A204.1 (cell line): ENCODE data around the gene COMMD10.
"Not testable (repeated sequence)": the region's sequence is repeated elsewhere in the genome, so short reads cannot be mapped to it uniquely, and the experiment has no call there.

Experiments used
- FAIRE-seq: peaks from 2 replicates; lab custom pipeline; 2012; peaks lifted over from hg19 to GRCh38; lab: Jason Lieb, UNC

The COMMD10 gene

DNA sequence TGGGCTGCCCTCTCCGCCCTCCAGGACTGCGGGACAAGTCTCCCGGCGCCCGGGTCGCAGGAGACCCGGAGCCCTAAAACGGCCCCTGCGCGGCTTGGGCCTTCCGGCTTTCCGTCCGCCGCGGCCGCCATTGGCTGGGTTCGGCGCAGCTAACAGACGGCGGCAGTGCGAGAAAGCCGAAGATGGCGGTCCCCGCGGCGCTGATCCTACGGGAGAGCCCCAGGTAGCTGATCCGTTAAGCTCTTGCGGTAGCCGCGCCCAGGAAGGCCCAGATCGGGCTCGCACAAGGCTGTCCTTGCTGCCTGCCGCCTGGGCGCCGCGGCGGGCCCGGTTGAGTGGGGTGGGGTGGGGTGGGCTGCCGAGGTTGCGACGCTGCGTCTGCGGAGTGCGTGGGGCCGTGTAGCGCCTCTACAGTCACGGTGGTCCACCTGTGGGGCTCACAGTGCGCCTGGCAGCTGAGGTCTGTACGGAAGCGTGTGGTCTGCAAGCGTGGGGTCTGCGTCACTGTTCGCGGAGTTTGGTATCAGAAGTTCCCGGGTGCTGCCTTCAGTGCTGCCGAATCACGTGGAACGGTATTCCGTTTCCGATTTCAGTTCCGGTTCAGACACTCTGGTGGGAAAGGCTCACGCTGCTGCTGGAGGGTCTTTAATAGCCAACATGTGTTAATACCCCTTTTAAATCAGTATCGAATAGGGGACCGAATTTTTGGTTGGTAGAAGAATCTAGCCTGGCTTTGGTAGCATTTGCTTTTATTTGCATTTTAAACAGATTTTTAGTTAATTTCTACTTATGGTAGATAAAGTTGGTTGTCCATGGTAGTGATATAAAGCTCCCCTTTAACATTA is at the start of gene COMMD10:
COMMD10 (plus strand) TSS at position 155 of the 845 bp plus-strand sequence.
- FAIRE-seq, result no peak

DNA sequence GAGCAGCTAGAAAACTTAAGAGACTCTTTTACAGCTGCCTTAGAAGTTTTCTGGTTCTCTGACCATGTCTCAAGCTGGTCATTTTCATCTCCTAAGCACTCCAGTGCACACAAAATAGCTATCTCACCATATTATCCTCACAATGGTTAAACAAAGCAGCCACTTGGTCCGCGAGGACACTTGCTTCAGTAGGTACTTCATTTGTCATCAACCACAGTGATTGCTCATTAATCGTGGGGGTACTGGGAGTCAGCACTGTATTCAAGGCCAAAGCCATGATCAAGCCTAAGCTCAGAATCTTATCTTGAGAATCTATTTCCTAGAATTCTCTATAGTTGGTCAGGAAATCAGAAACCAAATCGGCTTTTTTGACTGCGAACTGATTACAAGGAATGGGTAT is 49.7 kb upstream of the COMMD10 start:
- no peak for FAIRE-seq

DNA sequence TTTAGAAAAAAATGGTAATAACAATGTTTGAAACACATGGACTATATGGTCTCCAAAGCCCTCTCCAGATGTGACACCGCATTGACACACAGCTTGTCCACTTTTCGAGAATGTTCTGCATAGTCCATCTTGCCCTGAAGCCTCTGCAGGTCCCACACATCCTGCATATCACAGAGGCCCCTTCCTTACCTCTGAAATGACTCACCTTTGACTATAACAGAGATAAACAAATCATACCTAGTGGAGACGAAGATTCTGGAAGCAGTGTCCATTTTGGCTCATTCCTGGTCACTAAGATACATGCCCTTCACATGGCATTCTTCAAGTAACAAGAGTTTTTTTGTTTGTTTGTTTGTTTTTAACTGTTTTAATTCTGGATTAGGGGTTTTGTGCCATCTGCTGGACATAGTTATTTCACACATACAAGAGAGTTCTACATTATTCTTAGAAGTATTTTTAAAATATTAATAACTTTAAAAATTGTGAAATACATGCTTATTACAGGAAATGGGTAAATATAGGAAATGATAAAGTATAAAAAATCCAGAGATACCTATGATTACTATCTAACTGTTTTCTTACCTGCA is 47.5 kb upstream of the COMMD10 start:
- FAIRE-seq, result no peak

DNA sequence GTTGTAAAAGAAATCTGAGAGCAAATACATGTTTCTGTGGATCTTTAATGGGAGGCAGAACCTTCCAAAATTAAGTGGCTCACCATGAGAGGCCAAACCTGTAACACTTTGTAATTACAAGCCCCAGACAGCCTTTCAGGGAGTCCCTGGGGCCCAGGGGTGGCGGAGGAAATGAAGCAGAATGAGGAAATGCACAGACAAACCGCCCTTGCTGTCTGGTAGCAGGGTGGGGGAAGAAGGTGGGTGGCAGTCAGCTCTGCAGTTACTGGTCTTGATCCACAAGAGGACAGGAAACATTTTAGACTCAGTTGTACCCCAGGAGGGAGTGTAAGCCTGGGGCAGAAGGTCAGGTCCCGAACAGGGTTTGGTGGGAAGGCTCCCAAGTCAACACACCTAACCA is 46.0 kb upstream of the COMMD10 start:
- no peak for FAIRE-seq

DNA sequence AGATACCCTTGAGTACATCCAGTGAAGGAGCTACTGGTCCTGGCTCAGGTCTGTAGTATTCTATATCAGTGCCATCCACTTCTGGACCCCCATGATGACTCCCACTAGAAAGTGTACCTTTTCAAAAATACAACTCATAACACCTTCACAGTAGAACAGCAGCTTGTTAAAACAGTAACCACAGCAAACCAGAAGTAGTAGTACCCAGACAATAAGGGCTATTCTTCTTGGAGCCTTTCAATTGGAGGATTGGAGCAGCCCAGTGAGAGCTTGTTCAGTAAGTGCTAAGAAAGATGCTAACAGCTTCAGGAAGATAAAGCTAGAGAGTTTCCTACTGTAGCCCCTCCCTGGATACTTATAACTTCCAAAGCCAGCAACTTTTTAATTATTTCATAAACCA is 42.5 kb upstream of the COMMD10 start:
- FAIRE-seq, result no peak

DNA sequence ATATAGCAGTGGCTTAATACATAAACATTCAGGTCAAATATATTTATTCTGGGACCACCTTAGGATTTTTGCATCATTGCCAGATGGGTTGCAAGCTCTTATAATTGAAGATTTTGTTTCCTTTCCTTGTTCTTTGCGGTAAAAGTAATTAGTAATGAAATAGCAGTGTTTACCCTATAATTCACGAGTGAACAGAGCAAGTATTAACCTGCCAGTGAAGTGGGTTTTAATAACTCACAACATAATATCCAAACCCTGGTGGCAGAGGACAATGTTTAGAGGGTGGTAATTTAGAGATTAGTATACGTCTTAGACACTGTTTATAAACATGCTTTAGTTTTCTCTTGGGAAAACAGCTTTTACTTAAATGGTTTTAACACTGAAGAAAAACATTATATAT is 40.8 kb upstream of the COMMD10 start:
- FAIRE-seq, result no peak

DNA sequence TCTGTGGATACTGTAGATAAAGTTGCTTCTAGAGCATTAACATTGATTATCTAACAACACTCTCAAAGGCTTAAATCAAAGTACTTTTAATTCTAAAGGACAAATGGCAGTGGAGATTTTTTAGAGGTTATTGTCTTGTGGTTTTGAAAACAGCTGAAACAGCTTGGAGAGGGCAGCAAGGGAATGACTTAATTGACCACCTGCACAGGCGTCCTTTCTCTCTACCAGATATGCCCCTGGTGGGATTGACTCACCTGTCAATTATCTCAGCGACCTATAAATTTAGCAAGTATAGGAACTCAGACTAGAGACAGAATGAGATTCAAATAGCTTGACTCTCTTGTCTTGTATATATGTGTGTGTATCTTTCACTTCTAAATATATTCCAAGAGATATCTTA is 39.0 kb upstream of the COMMD10 start:
- FAIRE-seq, result no peak

DNA sequence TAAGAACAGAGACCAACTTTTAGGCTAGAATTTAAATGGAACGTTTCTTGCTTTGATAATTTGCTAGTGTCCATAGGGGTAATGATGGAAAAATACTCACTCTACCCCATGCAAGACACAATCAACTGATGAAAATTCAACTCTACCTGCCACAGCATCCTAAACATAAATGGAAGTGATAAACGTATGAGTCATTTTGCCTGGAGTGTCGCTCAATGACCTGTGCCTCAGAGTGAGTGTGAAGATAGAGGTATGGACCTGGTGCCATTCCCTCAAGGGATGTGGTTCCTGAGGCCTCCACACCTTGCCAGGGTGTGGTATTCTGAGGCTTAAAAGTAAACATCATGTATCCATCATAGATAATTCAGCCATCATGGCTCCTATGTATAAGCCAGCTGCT is 38.6 kb upstream of the COMMD10 start:
- FAIRE-seq, result no peak

DNA sequence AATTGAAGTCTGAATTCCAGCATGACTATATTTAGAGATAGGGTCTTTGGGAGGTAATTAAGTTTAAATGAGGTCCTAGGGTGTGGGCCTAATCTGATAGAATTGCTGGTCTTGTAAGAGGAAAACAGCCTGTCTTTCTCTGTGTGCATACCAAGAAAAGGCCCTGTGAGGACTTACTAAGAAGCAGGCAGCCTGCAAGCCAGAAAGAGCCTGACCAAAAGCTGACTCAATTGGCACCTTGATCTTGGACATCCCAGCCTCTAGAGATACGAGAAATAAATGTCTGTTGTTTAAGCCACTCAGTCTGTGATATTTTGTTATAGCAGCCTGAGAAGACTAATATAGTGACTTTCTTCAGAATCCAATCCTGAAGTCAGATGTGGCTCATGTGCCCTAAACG is 38.0 kb upstream of the COMMD10 start:
- no peak for FAIRE-seq

DNA sequence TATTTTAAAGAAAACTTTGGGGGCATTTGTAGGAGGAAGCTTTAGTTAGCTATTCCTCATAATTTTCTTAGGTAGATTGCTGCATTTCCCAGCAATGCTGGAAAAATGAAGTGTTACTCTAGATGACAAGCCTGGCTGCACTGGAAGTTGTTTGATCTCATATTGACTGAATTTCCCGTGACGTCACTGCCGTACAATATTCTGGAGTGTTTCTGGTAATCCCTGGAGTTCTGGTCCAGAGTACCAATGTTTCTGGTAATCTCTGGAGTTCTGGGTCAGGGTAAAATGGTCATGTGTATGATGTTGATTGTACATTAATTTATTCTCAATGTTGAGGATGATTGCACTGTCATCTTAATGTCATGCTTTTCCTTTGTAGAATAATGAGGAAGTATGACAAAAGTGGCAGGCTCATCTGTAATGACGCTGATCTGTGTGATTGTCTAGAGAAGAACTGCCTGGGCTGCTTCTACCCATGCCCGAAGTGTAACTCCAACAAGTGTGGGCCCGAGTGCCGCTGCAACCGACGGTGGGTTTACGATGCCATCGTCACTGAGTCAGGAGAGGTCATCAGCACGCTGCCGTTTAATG is 26.4 kb upstream of the COMMD10 start:
- no peak for FAIRE-seq

DNA sequence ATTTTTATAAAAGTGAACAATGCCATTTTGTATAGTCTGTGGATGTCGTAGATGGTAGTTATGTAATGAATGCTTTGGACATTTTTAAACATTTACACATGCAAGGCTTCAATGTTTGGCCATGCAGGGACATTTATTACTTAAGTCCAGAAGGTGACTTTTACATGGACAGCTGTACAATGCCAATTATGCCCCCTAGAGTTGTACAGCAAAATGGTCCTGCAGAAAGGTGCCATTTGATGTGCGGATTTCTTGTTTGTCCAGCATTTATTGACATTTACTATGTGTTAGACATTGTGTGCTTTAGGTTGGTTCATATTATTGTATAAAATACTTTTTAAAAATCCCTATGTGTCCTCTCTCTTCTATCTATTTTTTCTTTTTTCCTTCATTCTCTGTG is 22.5 kb upstream of the COMMD10 start:
- FAIRE-seq, result no peak

DNA sequence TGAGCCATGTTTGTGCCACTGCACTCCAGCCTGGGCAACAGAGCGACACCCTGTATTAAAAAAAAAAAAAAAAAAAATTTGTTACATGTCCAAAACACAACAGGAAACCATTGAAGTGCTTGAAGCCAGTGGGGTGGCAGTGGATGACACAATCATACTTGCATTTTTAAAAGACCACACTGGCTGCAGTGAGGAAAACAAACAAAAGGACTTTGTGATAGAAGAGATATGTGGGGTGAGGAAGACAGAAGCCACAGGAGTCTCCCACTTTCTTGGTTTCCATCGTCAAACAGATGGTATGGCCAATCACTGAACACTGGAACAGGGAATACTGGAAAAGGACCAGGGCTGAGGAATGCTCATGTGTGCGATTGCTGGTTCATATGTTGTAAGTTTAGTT is 20.9 kb upstream of the COMMD10 start:
- FAIRE-seq, result no peak

DNA sequence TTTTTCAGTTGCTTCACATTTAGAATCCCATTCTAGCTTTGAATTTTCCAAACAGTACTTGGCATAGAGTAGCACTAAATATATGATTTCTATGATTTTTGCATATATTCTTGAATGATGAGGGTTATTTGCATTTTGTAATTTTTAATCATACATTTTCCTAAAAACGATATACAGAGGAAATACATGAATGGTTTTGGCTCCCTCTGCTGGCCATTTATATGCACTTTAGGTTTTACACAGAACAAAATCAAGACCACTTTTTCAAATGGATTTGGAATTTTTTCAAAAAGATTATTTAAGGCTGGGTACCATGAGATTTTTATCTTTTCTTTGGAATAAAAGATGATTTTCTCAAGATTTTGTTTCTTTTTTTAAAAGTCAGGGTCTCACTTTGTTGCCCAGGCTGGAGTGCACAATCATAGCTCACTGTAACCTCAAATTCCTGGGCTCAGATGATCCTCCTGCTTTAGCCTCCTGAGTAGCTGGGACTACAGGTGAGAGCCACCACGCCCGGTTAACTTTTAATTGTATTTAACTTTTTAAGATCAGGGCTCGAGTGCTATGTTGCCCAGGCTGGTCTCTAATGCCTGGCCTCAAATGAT is 16.7 kb upstream of the COMMD10 start:
- FAIRE-seq, result peak; percentile 96

DNA sequence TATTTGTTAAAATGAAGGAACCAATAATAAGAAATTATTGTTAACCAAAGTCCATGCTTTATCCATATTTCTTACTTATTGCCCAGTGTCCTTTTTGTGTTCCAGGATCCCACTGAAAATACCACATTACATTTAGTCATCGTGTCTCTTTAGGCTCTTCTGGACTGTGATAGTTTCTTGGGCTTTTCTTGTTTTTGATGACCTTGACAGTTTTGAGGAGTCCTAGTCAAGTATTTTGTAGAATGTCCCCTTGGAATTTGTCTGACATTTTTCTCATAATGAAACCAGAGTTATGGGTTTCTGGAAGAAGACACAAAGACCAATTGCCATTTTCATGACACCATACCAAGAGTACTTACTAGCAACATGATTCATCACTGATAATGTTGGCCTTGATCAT is 13.6 kb upstream of the COMMD10 start:
- FAIRE-seq, result no peak

DNA sequence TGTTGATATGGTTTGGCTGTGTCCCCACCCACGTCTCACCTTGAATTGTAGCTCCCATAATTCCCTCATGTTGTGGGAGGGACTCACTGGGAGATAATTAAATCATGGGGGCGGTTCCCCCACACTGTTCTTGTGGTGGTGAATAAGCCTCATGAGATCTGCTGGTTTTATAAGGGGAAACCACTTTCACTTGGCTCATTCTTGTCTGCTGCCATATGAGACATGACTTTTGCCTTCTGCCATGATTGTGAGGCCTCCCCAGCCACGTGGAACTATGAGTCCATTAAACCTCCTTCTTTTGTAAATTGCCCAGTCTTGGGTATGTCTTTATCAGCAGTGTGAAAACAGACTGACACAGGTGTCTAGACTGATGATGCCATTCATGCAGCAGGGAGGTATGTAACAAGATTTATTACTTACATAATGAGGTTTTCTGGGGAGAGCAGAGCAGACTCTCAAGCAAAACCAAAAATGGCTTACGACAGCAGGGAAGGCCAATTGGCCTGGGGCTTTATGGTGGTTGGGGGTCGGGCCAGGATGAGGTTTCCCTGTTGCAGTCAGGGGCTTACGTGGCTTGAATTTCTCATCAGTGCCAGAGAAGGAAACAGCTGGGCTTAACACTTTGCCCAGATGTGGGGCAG is 9.5 kb upstream of the COMMD10 start:
- no peak for FAIRE-seq

DNA sequence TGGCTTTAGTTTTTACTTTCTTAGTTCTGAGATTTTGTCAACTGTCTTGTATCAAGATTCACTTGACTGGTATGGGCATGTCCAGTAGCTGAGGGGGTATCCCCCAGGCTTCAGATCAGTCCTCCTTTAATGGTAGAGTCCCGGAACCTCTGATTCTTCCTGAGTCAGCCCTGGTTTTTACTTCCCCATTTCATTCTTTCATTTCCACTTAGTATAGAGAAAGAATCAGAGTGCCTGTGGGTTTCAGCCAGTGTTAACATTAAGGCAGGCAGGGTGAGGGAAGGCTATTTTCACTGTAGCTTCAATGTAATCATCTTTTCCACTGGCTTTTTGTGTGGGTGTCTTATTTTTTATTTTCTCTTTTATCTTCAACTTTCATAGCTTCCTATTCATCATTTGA is 8.3 kb upstream of the COMMD10 start:
- FAIRE-seq, result no peak

DNA sequence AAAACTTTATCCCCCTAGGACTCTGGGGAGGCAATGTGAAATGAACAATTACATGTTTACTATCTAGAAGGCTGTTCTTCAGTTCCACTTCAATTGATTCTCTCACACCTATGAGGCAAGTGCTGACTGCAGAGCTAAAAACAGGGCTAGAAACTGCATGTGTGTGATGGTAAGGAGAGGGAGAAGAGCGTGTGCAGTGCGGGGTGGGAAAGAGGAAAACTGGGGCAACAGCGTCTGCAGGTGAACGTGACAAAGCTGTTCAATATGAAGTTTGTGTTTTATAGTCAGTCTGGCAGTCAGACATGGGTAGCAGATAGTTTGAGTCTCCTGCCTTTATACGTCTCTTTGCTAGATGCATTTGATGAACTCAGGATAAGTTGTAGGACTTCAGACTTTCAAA is 6.6 kb upstream of the COMMD10 start:
- FAIRE-seq, result no peak

DNA sequence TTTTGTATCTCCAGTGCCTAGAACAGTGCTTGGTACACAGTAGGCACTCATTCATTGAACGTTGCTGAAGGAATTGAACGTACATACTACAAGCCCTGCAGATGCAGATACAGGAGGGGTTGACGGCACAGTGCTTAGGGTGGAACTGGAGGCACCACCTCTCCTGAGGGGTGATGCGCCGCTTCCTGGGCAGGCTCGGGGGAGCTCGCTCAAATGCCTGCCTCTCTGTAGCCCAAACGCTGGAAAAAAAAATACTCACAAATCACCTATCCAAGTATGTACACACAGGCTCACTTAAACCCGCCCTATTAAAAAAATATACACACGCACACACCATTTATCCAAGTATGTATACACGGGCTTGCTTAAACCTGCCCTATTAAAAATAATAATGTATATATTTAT is 536 bp upstream of the COMMD10 start:
- FAIRE-seq, result no peak

DNA sequence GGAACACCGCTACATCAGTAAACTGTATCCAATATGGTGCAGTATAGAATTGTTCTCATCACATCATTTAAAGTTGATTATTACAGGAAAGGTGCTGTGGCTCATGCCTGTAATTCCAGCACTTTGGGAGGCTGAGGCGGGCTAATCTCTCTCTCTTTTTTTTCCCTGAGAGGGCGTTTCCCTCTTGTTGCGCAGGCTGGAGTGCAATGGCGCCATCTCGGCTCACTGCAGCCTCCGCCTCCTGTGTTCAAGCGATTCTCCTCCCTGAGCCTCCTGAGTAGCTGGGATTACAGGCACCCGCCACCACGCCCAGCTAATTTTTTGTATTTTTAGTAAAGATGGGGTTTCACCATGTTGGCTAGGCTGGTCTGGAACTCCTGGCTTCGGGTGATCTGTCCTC is 1.5 kb downstream of the COMMD10 start:
- not testable (repeated sequence) for FAIRE-seq

DNA sequence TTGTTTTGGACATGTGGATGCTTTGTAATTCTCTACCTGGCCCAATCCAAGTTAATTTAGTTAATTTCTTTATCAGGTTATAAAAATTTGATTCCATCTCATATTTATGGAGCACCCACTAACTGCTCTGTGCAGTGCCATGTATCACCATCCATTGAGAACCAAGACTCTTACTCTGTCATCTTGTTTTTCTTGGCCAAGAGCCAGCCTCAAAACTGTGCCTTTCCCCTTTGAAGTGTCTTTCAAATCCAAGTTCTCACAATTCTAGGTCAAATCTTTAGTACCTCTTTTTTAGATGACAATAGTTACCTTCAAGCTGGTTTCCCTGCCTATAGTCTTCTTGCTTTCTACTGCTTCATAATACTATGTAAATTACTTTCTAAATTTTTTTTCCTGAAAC is 3.2 kb downstream of the COMMD10 start:
- FAIRE-seq, result no peak

DNA sequence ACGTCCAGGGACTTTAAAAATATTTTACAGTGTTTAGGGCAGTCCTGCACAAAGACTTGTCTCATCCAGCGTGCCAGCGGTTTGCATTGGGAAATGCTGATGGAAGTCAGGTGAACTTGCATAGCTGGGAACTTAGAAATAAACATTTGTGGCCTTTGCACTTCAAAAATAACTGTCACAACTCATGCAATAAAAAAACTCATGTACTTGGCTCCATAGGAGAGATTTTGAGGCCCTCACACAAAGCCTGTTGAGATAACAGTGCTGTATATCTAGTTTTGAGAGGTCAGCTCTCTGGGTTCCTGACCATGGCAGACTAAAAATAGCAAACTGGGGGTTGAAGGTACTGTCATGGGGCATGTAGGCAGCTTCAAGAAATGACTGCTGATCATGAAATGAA is 5.5 kb downstream of the COMMD10 start:
- no peak for FAIRE-seq

DNA sequence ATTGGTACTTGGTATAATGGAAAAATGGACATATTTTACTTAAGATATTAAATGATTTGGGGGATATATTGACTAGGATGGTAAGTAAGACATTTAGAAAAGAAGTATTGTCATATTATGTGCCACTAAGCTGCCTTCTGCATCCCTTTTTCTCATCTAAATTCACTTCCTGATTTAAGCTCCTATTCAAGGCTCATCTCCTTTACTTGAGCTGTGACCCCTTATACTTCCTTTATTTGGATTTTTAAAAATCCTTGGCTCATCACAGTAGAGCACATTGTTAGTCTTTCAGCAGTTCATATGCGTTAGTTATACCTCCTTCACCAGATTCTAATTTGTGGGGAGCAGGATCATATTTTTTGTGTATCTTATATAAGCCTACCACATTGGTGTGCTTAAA is 6.6 kb downstream of the COMMD10 start:
- no peak for FAIRE-seq

DNA sequence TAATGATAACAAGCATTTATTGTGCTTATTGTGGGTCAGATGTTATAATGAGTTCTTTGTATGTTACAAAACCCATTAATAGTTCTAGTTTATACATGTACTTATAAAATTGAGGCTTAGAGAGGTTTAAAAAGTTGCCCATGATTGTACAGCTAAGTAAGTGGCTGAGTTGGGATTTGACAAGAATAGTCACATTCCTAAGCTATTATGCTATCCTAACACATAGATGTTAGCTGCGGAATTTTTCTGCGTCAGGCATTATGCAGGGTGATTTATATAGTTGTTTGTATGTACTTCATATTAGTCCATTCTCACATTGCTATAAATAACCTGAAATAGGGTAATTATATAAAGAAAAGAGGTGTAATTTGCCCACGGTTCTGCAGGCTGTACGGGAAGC is 12.5 kb downstream of the COMMD10 start:
- no peak for FAIRE-seq
